IPS DF 6.9 (cell line): ENCODE data around the gene ACBD5.

ENCODE experiments used
- DNase-seq: peaks from one replicate; pipeline ENCODE4 v3.0.0-alpha.2; 2013; ENCODE audit warnings: low read depth, low spot score
- H3K27ac ChIP-seq: one replicate; pipeline ENCODE4 v1.5.1; 2013; ENCODE audit warnings: low read length, control low read depth
- H3K27me3 ChIP-seq: 2 replicates; pipeline ENCODE4 v1.6.1; 2013; ENCODE audit warnings: mild to moderate bottlenecking, low read length; ENCODE audit not compliant: control insufficient read depth, insufficient read depth
- H3K36me3 ChIP-seq: 2 replicates; pipeline ENCODE4 v1.6.1; 2013; ENCODE audit warnings: low read length; ENCODE audit not compliant: control insufficient read depth, insufficient read depth
- H3K4me1 ChIP-seq: 2 replicates; pipeline ENCODE4 v1.6.1; 2013; ENCODE audit warnings: low read length; ENCODE audit not compliant: control insufficient read depth, insufficient read depth
- H3K4me3 ChIP-seq: 2 replicates; pipeline ENCODE4 v1.5.1; 2013; ENCODE audit warnings: mild to moderate bottlenecking, low read length
- H3K9me3 ChIP-seq: 2 replicates; pipeline ENCODE4 v1.6.1; 2013; ENCODE audit warnings: low read length, inconsistent platforms; ENCODE audit not compliant: control insufficient read depth, insufficient read depth
- WGBS: extraction: QIAGEN DNeasy Blood & Tissue Kit; methylation state at CpG from one replicate; pipeline ENCODE4 v1.1.7; 2013; ENCODE audit warnings: mixed read lengths, missing lambda C conversion rate; ENCODE audit not compliant: insufficient read length, insufficient coverage; 5-methylcytosine and 5-hydroxymethylcytosine counted together

Gene ACBD5

DNA sequence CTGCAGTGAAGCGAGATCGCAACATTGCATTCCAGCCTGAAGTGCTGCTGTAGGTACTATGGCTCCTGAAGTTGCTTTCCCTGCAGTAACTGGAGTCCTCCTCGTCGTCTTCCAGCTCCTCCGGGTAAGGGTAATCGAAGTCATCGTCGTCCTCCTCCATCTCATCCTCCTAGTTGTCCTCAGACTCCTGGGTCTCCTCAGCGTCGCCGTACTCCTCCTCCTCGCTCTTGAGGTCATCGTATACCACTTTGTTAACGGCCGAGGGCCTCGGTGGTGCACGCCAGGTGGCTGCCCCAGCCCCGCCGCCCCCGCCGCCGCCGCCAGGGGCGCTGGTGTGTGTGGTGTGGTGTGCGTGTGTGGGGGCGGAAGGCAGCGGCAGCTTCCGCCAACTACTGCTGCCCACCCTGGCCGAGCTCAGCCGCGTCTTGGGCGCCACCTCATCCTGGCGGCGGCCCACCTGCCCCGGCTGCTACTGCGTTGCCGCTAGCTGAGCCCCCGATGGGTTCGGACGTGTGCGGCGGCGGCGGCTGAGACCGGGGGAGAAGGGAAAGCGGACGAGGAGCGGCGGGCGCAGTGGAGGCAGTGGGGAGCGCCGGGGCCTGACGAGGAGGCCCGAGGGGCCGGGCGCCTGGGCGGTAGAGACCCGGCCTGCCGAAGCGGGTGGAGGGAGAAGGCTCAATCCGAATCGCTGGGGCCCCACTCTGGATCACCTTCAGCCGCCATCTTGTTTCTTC is 11.8 kb upstream of the ACBD5 start:
- no peaks in the 10 kb centered on the region for H3K4me1 ChIP-seq
- no peak overlapping the region for H3K27ac ChIP-seq
- DNase-seq, result no peak
- no peak overlapping the region for H3K4me3 ChIP-seq
- no peaks in the 10 kb centered on the region for H3K9me3 ChIP-seq
- H3K36me3 ChIP-seq, result no peaks in the 10 kb centered on the region
- WGBS, result no CpG with 5 or more reads among the region's 63 CpGs
- H3K27me3 ChIP-seq, result no peaks in the 10 kb centered on the region

DNA sequence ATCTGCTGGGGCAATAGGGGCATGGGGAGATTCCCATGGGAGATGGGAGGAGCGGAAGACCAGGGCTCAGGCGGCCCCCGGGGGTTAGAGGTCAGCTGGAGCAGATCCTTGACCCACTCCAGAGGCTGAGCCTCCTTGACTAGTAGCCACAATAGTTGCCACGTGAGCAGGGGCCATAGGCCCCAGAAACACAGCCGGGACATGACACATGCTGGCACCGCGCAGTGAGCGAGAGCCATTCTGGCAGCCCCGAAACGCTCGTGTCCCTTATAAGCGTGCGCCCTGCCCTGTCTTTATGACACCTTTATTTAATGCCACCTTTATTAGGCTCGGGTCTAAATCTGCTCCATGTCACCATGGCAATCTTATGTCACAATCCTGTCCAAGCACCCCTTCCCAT is 11.0 kb upstream of the ACBD5 start:
- no peak overlapping the region for H3K27ac ChIP-seq
- DNase-seq, result no peak
- WGBS, result no CpG with 5 or more reads among the region's 14 CpGs
- H3K27me3 ChIP-seq, result no peaks in the 10 kb centered on the region
- H3K4me3 ChIP-seq, result no peak overlapping the region
- H3K9me3 ChIP-seq, result no peaks in the 10 kb centered on the region
- no peaks in the 10 kb centered on the region for H3K36me3 ChIP-seq
- no peaks in the 10 kb centered on the region for H3K4me1 ChIP-seq

DNA sequence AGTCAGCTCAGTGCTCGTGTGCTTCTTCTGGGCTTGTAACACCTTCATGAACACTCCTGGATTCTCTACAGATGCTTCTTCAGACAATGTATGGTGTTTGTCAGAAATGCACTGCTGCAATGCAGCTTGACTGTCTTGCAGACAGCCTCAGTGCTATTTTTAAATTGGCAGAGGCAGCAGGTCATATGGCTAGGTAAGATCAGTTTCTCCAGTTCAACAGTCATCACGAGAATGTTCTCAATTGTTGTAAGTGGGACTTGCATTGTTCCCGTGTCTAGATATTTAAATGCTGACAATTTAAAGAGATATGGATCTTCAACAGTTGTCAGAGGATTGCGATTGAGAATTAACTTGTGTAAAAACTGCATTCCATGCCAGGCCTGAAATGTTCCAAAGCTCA is 7.6 kb upstream of the ACBD5 start:
- H3K4me3 ChIP-seq, result no peak overlapping the region
- no CpG with 5 or more reads among the region's 4 CpGs for WGBS
- DNase-seq, result no peak
- H3K36me3 ChIP-seq, result no peaks in the 10 kb centered on the region
- H3K4me1 ChIP-seq, result no peaks in the 10 kb centered on the region
- H3K27ac ChIP-seq, result no peak overlapping the region
- H3K27me3 ChIP-seq, result no peaks in the 10 kb centered on the region
- no peaks in the 10 kb centered on the region for H3K9me3 ChIP-seq

DNA sequence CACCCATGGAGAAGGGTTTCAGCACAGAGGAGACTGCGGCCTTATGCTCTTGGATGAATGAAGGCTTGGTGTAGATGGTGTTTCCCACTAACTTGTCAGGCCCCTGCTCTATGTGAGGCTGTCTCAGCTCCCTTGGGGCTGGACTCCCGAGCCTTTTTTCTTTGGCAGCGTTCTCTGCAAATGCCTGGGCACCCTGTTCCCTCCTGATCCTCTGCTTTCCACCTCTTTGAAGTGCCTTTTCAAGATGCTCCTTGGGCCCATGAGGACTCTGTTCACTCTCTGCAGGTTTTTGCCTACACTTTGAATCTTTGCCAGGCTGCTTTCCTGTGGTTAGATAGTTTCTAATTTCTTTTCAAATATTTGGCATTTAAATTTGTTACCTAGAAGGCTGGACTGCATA is 6.8 kb upstream of the ACBD5 start:
- Histone ChIP-seq H3K4me1 (no peaks in the 10 kb centered on the region), H3K27ac (no peak overlapping the region), H3K4me3 (no peak overlapping the region), H3K36me3 (no peaks in the 10 kb centered on the region), H3K27me3 (no peaks in the 10 kb centered on the region), H3K9me3 (no peaks in the 10 kb centered on the region)
- no CpG with 5 or more reads among the region's 3 CpGs for WGBS
- DNase-seq, result no peak

DNA sequence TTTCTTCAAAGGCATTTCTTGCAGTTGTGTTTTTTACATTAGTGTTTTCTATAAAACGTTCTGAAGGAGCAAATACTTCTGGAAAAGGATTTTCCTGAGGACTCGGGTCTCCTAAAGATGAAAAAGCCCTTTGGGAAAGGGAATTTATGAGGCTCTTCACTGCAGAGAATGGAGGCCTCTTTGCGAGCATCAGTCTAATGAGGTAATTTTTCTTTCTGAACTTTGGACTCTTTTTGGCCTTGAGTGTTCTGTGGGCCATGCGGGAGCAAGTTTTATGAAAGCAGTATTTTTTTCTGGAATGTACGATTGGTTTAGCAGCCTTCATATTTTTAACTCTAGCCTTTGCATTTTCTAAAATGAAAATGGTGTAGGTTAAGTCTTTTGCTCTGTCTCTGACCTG is 6.4 kb upstream of the ACBD5 start:
- no peaks in the 10 kb centered on the region for H3K36me3 ChIP-seq
- H3K27me3 ChIP-seq, result no peaks in the 10 kb centered on the region
- no peaks in the 10 kb centered on the region for H3K9me3 ChIP-seq
- H3K4me3 ChIP-seq, result no peak overlapping the region
- no peak overlapping the region for H3K27ac ChIP-seq
- H3K4me1 ChIP-seq, result no peaks in the 10 kb centered on the region
- WGBS, result no CpG with 5 or more reads among the region's 5 CpGs
- DNase-seq, result no peak

DNA sequence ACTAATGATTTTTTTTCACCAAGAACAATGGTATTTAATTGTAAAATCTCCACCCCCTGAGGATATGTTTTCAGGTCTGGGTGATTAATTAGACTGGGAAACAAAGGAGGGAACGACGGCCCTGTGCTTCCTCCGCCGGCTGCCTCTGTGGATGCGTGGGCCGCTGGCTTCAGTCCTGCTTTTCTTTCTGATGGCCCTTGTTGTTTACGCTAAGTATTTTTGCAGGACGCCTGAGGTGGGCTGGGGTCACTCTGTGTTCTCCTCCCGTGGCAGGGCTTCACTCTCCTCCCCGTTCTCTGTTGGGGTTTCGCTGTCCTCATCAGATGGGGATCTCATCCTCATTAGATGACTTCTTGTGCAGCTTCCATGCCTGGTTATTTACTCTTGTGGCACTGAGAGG is 5.2 kb upstream of the ACBD5 start:
- Histone ChIP-seq H3K27me3 (no peaks in the 10 kb centered on the region), H3K36me3 (no peaks in the 10 kb centered on the region), H3K4me1 (no peaks in the 10 kb centered on the region), H3K4me3 (no peak overlapping the region), H3K9me3 (no peaks in the 10 kb centered on the region), H3K27ac (no peak overlapping the region)
- no CpG with 5 or more reads among the region's 11 CpGs for WGBS
- no peak for DNase-seq

DNA sequence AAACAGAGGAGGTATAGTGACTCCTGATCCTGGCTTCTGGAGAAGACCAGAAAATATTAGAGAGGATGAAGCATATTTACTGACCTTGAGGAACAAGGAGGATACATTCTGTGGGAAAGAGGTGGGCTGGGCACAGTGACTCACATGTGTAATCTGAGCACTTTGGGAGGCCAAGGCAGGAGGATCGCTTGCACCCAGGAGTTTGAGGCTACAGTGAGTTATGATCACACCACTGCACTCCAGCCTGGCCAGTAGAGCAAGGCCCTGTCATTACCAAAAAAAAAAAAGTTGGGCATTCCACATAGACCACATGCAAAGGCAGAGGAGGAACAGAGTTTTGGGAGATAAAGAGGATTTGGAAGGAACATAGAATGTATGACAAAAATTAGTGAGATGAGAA is 4.4 kb upstream of the ACBD5 start:
- Histone ChIP-seq H3K4me1 (no peaks in the 10 kb centered on the region), H3K36me3 (no peaks in the 10 kb centered on the region), H3K27ac (no peak overlapping the region), H3K4me3 (no peak overlapping the region), H3K27me3 (no peaks in the 10 kb centered on the region), H3K9me3 (no peaks in the 10 kb centered on the region)
- WGBS, result no CpG with 5 or more reads among the region's 1 CpG
- DNase-seq, result no peak

DNA sequence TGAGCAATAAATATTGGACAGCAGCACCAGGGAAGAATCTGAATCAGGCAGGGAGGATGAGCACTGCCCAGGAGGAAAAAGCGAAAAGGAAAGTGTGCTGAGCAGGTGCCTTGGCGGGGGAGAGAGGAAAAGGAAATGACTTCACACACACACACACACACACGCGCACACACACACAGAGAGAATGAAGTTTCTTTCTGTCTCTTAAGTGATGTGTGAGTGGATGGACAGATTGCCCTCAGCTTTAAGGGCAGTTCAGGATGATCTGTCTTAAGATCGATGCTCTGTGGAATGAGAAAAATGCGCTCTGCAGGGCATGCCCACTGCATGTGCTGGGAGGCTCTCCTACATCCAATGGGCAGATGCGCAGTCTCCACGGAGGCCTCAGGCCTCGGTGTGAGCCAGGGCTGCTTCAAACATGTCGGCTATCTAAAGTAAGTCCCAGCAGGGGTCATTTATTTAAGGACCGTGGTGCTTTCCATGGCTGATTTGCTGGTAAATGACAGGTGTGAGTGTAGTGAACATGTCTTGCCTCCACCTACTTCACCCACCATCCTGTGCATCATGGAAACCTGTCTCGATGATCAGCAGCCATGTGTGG is 2.5 kb upstream of the ACBD5 start:
- Histone ChIP-seq H3K36me3 (no peaks in the 10 kb centered on the region), H3K9me3 (no peaks in the 10 kb centered on the region), H3K4me3 (peak overlapping the region; percentile 50; the same call in 1 of the 2 replicates), H3K27me3 (no peaks in the 10 kb centered on the region), H3K27ac (no peak overlapping the region), H3K4me1 (no peaks in the 10 kb centered on the region)
- WGBS, result no CpG with 5 or more reads among the region's 12 CpGs
- DNase-seq, result no peak

DNA sequence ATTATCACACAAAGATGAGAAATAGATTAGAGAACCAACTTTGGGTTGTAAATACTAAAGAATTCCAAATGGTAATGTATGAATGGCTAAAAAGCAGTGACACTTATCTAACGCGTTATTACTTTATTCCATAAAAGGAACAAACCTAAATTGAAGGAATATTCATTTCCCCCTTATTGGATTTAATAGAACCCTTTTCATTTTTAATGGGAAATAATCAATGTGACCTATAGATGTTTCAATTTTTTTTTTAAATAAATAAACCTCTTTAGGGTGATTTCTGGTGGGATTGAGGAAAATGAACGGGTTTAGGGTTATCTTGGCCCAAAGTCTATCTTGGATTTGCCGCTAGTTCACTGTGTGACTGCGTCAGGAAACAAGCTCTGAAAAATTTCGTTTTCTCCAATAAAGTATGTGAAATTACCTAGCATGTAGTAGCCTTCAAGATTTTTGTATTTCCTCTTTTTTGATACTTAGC is 1.9 kb upstream of the ACBD5 start:
- Histone ChIP-seq H3K27me3 (no peaks in the 10 kb centered on the region), H3K27ac (no peak overlapping the region), H3K9me3 (no peaks in the 10 kb centered on the region), H3K4me3 (peak overlapping the region; percentile 92; the same call in 1 of the 2 replicates), H3K36me3 (no peaks in the 10 kb centered on the region), H3K4me1 (no peaks in the 10 kb centered on the region)
- no CpG with 5 or more reads among the region's 6 CpGs for WGBS
- no peak for DNase-seq

DNA sequence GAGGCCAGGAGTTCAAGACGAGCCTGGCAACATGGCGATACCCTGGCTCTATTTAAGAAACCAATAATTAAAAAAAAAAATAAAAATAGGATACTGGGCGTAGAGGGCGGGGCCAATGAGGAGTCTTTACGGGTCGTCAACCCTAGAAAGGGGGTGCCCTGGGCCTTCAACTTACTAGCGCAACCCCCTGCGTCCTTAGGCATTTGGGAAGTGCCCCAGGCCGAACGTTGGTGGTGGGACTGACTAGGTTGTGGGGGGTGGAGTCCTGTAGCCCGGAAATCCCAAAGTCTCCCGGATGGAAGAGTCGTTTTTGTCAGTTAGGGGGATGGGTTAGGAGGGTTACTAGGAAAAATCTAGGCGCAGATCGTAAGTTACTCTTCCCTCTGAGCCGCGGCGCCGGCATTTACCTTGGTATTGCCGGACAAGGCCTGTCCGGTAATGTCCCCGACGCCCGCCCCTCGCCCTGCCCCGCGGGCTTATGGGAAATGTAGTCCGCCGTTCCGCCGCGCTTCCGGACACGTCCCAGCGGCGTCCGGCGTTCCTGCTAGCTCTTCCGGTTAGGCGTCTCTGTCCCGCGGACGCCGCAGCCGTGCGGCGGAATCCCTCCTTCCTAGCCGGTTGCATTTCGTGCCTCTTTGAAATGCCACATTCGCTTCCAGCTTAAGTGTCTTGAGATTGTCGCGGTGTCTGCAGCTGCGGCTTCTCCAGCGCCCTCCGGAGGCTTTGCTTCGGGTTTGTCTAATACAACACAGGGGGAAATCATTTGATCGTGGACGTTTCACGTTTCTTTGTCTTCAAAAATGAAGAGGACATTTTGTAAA is 1.3 kb upstream of the ACBD5 start:
- Histone ChIP-seq H3K4me1 (no peaks in the 10 kb centered on the region), H3K27ac (no peak overlapping the region), H3K9me3 (no peaks in the 10 kb centered on the region), H3K36me3 (no peaks in the 10 kb centered on the region), H3K27me3 (no peaks in the 10 kb centered on the region), H3K4me3 (peak overlapping the region; percentile 92; the same call in 1 of the 2 replicates)
- no CpG with 5 or more reads among the region's 59 CpGs for WGBS
- no peak for DNase-seq
